ENCODE measurements around the gene RALGPS2.

DNA sequence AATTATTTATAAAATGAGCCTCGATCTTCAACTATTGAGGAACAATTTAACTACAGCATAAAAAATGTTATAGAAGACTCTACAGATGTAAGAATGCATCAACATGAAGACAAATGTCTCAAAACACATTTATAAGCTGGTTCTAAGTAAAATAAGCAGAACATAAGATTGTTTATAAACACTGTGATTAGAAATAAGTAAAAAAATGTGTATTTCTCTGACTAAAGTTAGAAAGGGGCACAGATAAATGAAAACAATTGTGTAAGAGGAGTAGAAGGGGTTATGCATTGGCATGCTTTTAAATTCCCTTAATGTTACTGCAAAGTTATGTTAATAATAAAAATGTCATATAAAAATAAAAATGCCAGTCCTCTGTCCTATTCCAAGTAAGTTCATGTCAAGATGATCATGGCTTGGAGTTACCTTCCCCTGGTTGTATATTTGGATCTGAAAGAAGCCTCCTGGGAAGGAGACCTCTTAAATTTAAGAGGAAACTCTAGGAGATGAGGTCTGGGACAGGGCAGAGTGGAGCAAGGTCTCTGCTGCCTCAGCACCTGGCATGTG, 230.4 kb downstream of the RALGPS2 start:
- TF ChIP-seq, protein P1, sequence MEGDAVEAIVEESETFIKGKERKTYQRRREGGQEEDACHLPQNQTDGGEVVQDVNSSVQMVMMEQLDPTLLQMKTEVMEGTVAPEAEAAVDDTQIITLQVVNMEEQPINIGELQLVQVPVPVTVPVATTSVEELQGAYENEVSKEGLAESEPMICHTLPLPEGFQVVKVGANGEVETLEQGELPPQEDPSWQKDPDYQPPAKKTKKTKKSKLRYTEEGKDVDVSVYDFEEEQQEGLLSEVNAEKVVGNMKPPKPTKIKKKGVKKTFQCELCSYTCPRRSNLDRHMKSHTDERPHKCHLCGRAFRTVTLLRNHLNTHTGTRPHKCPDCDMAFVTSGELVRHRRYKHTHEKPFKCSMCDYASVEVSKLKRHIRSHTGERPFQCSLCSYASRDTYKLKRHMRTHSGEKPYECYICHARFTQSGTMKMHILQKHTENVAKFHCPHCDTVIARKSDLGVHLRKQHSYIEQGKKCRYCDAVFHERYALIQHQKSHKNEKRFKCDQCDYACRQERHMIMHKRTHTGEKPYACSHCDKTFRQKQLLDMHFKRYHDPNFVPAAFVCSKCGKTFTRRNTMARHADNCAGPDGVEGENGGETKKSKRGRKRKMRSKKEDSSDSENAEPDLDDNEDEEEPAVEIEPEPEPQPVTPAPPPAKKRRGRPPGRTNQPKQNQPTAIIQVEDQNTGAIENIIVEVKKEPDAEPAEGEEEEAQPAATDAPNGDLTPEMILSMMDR (IDR thresholded peaks at IDR 0.05 in 8 of 11, conservative IDR thresholded peaks at IDR 0.05 in 3 of 11) = no peak
- TF ChIP-seq POLR2A (IDR thresholded peaks at IDR 0.05) = no peak

Measured in spleen (tissue), 7 donors.